Motor neuron (in vitro differentiated cells): ENCODE measurements around the gene RPL28. TPM values are rescaled to one million over a fixed set of nuclear protein-coding genes. Genes with fewer than 3 reads are reported as not detected.

Source experiments
- ATAC-seq, 8 experiments: fragments of 200-7000 bp; cut with Tn5 transposase; replicated peaks in 6 of 8; 2 replicates each; pipeline ENCODE4 v1.8.0; 2021; ENCODE audit warnings: mild to moderate bottlenecking in 8 of 8, moderate library complexity in 8 of 8
- H3K27ac ChIP-seq, 2 donors: fragments of 250-450 bp; sonication (Bioruptor Pico); 2 replicates each; pipeline ENCODE4 v1.9.0; 2021; ENCODE audit warnings: antibody characterized with exemption in 2 of 2, mild to moderate bottlenecking in 2 of 2, moderate library complexity in 1 of 2
- H3K4me1 ChIP-seq, 2 donors: fragments of 250-450 bp; sonication (Bioruptor Pico); replicated peaks in 1 of 2; 2 replicates each; pipeline ENCODE4 v1.6.1; 2021; ENCODE audit warnings: antibody characterized with exemption in 2 of 2, mild to moderate bottlenecking in 2 of 2, moderate library complexity in 1 of 2
- H3K4me3 ChIP-seq, 5 donors: fragments of 250-450 bp; sonication (Bioruptor Pico); 2 replicates each; pipeline ENCODE4 v1.9.0; 2021; ENCODE audit warnings: antibody characterized with exemption in 5 of 5, mild to moderate bottlenecking in 5 of 5, moderate library complexity in 4 of 5
- WGBS, 10 experiments: fragments of 450-650 bp; shearing (Covaris generic); methylation state at CpG; one replicate each; pipeline ENCODE4 v1.0.0; 2022; 5-methylcytosine and 5-hydroxymethylcytosine counted together
- in situ Hi-C, 9 experiments: fragments of 400-800 bp; cut with MboI; loops; one replicate each; pipeline ENCODE4 v1.15.0; 2021; ENCODE audit warnings: low sequenced_read_pairs in 9 of 9, low pct_unique_long_range_greater_than_20kb in 2 of 9; ENCODE audit not compliant: unreplicated experiment in 9 of 9
- total RNA-seq, 8 experiments: library from RNA; unstranded; fragments of 300-600 nt; gene quantifications; 2 replicates each; pipeline versions ENCODE4 v1.2.3 to v1.2.4, GENCODE V29; 2022

RPL28 gene
- total RNA-seq, 8 experiments from 2014 or later = 362 to 1,444 (median 673) TPM

DNA sequence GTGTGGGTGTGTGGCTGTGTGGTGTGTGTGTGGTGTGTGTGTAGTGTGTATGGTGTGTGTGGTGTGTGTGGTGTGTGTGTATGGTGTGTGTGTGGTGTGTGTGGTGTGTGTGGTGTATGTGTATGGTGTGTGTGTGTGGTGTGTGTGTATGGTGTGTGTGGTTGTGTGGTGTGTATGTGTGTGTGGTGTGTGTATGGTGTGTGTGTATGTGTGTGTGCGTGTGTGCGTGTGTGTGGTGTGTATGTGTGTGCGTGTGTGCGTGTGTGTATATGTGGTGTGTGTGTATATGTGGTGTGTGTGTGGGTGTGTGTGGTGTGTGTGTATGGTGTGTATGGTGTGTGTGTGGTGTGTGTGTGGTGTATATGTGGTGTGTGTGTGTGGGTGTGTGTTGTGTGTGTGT is 49.3 kb downstream of the RPL28 start:
- in situ Hi-C loops = loop anchor here in 1 of 9 experiments (25.0 kb wide), 1 partner anchor 298 kb away; the partner anchor contains the start of gene TNNT1
- WGBS, 10 experiments = 60 to 100% (median 80%) methylated on average over 1 to 3 of the region's 4 CpGs; no CpG with 5 or more reads in 7 of the 10 experiments
- Histone ChIP-seq H3K4me1 (peaks cover 0 to under 1% of the 10 kb centered on the region in 2 donors), H3K27ac (no peak overlapping the region), H3K4me3 (no peak overlapping the region)
- no peak for ATAC-seq

DNA sequence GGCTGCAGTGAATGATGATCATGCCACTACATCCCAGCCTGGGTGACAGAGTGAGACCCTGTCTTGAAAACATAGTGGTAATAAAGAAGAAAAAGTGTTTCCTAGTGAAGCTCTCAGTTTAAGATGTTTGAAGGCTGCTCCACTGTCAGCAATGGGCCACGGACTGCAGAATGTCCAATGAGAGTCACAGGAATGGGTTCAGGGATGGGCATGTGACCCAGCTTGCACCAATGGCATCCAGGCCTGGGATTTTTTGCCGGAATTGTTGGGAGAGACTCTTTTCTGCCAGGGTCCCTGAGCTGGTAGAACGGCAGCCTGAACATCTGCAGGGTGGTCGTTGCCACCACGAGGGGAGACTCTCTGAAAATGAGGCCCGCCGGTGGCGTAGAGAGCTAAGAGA is 51.1 kb downstream of the RPL28 start:
- H3K4me1 ChIP-seq = peaks cover 11 to 13% of the 10 kb centered on the region in 2 donors
- no peak overlapping the region for H3K4me3 ChIP-seq
- in situ Hi-C loops = loop anchor here in 1 of 9 experiments (25.0 kb wide), 1 partner anchor 300 kb away; the partner anchor contains the start of gene TNNT1
- H3K27ac ChIP-seq = no peak overlapping the region
- WGBS, 10 experiments = 17 to 81% (median 36%) methylated on average over 2 to 8 of the region's 8 CpGs; no CpG with 5 or more reads in 3 of the 10 experiments
- ATAC-seq = no peak

DNA sequence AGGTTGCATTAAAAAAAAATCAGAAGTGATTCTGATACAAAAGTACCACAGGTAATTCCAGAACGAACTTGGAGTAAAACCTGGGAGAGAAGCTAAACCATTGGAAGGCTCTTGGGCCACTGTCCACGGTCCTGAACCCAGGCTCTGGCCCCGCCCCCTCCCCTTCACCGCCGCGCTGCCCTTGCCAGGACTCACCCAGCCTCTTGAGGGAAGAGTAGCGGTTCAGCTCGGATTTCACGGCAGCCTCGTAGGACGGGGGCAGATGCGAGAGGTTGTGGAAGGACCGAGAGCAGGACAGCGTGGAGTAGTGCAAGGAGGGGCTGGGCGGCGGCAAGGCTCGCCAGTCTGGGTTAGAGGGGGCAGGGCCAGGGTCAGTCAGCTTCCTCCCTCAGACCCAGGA is 51.7 kb downstream of the RPL28 start:
- in situ Hi-C loops = loop anchor here in 1 of 9 experiments (25.0 kb wide), 1 partner anchor 300 kb away; the partner anchor contains the start of gene TNNT1

DNA sequence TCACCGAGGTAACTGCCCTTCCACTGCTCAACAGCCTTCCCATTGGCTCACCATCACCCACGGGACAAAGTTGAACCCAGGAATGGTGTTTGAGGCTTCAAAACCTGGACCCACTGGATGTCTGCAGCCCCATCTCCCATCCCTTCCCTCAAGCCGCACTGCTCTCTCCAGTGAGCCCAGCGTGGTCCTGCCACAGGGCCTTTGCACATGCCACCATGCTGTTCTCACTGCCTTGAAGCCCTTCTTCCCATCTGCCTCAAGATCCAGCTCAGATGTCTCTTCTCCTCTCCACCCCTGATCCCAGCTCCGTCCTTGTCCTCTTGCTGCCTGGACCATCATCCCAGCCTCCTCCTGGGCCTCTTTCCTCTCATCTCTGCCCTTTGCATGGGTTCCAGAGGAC is 53.3 kb downstream of the RPL28 start:
- WGBS, 10 experiments = 0 to 70% (median 42%) methylated on average over 1 to 4 of the region's 5 CpGs; no CpG with 5 or more reads in 5 of the 10 experiments
- H3K27ac ChIP-seq = no peak overlapping the region
- in situ Hi-C loops = loop anchor here in 1 of 9 experiments (25.0 kb wide), 1 partner anchor 302 kb away; the partner anchor contains the start of gene TNNT1
- no peak overlapping the region for H3K4me3 ChIP-seq
- H3K4me1 ChIP-seq = peaks cover 23 to 32% of the 10 kb centered on the region in 2 donors
- no peak for ATAC-seq

More for the DNA sequence above, 51.7 kb downstream of the RPL28 start:
- no peak overlapping the region for H3K4me3 ChIP-seq
- H3K4me1 ChIP-seq = peaks cover 17 to 19% of the 10 kb centered on the region in 2 donors
- peak; percentile 18 to 91 (median 49) for ATAC-seq
- H3K27ac ChIP-seq = no peak overlapping the region
- 3 to 7% (median 6%) methylated on average over 3 to 13 of the region's 17 CpGs; no CpG with 5 or more reads in 7 of the 10 experiments for WGBS, 10 experiments

DNA sequence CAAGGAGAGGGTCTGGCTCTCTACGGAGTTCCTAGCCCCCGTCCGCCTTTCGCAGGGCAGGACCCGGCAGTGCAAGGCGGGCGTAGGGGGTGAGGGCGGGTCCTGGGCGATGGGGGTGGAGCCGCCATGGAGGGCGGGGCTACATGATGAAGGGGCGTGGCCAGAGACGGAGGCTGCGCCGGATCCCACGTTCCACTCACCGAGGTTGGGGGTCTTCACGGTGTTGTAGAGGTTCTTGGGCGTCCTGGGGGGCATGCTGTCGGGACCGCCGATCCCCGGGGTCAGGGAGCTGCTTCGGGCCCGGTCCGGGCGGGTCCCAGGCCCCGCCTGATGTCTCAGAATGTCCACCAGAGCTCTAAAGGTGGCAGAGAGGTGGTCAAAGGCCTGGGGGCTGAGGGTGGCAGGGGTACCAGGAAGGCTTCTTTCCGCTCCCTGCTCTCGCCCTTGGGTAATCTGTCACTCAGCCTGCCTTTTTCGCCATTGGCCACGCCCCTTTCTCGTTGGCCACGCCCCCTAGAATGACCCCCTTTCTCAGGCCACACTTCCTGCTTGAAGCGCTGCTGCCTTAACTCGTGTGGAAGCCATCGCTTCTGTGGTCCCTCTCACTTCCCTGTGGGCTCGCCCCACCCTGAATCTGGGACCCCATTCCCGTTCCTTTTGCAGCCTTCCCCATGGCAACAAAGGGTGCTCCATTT is 54.8 kb downstream of the RPL28 start:
- 0 to 100% (median 5%) methylated on average over 1 to 10 of the region's 39 CpGs; no CpG with 5 or more reads in 5 of the 10 experiments for WGBS, 10 experiments
- Histone ChIP-seq H3K4me1 (peaks cover 33 to 41% of the 10 kb centered on the region in 2 donors), H3K27ac (no peak overlapping the region), H3K4me3 (peak overlapping the region in 4 of 5 donors; percentile 9 to 21 (median 16))
- in situ Hi-C loops = loop anchor here in 1 of 9 experiments (25.0 kb wide), 1 partner anchor 303 kb away; the partner anchor contains the start of gene TNNT1
- ATAC-seq = peak in 3 of 8 experiments; percentile 4 to 8 (median 5)

DNA sequence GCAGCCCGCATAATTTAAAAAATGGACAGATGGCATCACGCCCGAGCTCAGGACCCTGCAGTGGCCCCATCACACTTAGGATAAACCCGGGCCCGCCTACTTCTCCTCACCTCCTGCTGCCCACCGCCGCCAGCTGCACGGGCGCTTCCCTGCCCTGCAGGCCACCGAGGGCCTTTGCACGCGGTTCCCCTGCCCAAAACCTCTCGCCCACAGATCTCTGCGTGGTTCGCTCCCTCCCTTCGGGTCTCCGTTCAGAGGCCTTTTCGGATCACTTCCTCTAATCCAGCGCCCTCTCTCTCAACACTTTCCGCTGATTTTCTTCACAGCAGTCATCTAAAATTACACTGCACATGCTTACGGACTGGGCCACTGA is 55.6 kb downstream of the RPL28 start:
- 0 to 50% (median 20%) methylated on average over 1 to 13 of the region's 21 CpGs; no CpG with 5 or more reads in 2 of the 10 experiments for WGBS, 10 experiments
- no peak for ATAC-seq
- H3K4me3 ChIP-seq = no peak overlapping the region
- in situ Hi-C loops = loop anchor here in 1 of 9 experiments (25.0 kb wide), 1 partner anchor 304 kb away; the partner anchor contains the start of gene TNNT1
- H3K4me1 ChIP-seq = peaks cover 33 to 41% of the 10 kb centered on the region in 2 donors
- no peak overlapping the region for H3K27ac ChIP-seq

DNA sequence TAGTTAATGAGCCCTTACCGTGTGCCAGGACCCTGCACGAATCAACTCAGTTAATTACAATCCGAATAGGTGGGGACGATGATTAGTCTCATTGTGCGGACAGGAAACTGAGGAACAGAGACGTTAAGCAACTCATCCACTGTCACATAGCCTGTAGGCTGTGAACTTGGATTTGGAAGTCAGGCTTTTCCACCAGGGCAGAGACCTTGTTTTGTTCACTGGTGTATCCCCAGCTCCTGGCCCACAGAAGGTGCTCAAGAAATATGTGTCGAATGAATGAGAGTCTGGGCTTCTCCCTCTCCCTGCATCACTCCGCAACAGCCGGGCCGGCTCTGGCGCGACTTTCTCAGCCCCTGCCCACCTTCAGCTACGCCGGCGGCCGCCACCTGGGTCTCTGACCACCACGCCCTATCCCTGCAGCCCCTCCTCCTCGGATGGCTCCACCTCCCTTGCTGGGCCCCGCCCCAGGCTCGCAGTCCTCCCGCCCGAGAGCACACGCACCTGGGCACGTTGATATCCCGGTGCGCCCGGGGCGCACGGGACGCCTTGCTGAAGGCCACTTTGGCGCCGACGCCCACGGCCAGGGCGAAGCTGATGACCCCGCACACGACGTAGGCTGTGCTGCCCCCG is 56.1 kb downstream of the RPL28 start:
- Histone ChIP-seq H3K4me1 (peaks cover 33 to 41% of the 10 kb centered on the region in 2 donors), H3K27ac (no peak overlapping the region), H3K4me3 (peak overlapping the region in 4 of 5 donors; percentile 3 to 28 (median 21))
- in situ Hi-C loops = loop anchor here in 1 of 9 experiments (25.0 kb wide), 1 partner anchor 305 kb away; the partner anchor contains the start of gene TNNT1
- WGBS, 10 experiments = 0 to 30% (median 11%) methylated on average over 1 to 7 of the region's 39 CpGs
- peak in 6 of 8 experiments; percentile 6 to 19 (median 14) for ATAC-seq

DNA sequence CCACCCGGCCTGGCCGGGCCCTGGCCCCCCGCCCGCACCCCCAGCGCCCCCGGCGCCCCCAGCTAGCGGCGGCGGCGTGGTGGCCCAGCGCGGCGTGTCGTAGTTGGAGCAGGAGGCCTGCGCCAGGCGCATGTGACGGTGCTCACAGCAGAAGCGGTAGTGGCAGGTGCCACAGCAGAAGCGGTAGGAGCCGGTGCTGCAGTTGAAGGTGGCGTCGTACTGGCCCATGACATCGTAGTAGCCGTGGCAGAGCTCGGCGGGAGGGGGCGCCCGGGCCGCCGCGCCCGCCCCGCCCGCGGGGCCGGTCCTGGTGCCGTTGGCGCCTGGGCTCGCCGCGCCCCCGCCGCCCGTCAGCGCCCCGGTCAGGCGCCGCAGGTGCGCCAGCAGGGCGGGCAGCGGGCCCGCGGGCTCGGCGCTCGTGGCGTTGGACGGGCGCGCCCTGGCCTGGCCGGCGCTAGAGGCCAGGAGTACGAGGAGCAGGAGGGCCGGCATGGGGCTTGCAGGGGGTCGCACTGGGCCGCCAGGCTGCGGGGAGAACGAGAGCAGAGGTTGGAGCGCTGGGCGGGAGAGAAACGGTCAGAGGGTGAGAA is 56.7 kb downstream of the RPL28 start:
- WGBS, 10 experiments = 1% methylated on average over 12 of the region's 72 CpGs; no CpG with 5 or more reads in 9 of the 10 experiments
- H3K27ac ChIP-seq = no peak overlapping the region
- in situ Hi-C loops = loop anchor here in 1 of 9 experiments (25.0 kb wide), 1 partner anchor 305 kb away; the partner anchor contains the start of gene TNNT1
- peaks cover 33 to 41% of the 10 kb centered on the region in 2 donors for H3K4me1 ChIP-seq
- ATAC-seq = peak; percentile 17 to 60 (median 41)
- H3K4me3 ChIP-seq = peak overlapping the region in 4 of 5 donors; percentile 3 to 28 (median 21)

DNA sequence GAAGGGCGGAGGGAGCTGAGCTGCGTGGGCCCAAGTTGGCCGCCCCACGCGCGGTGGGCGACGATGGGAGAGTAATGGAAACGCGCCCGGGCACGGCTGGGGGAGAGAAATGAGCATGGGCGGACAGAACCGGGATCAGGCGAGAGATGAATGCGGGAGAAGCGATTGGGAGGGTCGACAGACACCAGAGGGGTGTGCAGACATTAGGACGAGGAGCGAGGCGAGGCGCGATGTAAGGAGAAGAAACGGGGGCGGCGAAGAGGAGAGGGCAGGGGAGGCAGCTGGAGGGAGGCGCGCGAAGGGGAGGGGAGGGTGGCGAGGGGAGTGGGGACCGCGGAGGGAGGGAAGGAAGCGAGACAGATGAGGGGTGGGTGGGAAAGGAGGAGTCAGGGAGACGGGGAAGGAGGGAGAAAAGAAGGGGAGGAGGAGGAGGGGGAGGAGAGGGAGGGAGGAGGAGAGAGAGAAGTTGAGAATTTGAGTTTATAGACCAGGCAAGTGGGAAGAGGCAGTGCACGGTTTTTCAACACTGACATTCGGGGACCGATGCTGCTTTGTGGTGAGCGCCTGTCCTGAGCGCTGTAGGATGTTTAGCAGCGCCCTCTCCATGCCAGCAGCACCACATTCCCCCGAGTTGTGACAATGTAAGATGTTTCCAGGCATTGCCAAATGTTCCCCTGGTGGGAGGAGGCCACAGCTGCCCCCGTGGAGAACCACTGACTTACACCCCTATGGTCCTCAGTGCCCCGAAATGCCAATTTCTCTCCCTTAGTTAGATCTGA is 57.5 kb downstream of the RPL28 start, which contains the start of gene SHISA7:
TSS of gene SHISA7 (minus strand) at position 256 of the 779 bp plus-strand sequence. CDS start 437 bp downstream, outside the sequence.
- peak within 1 kb of the TSS; percentile 7 to 28 (median 14) for H3K4me3 ChIP-seq
- WGBS, 10 experiments = 0 to 20% (median 2%) methylated on average over 1 to 8 of the region's 43 CpGs; no CpG with 5 or more reads in 3 of the 10 experiments
- peaks cover 33 to 41% of the 10 kb centered on the region in 2 donors for H3K4me1 ChIP-seq
- no peak within 1 kb of the TSS for H3K27ac ChIP-seq
- peak in 5 of 8 experiments; percentile 26 to 65 (median 62) for ATAC-seq
- in situ Hi-C loops = loop anchor here in 1 of 9 experiments (25.0 kb wide), 1 partner anchor 306 kb away; the partner anchor contains the start of gene TNNT1

DNA sequence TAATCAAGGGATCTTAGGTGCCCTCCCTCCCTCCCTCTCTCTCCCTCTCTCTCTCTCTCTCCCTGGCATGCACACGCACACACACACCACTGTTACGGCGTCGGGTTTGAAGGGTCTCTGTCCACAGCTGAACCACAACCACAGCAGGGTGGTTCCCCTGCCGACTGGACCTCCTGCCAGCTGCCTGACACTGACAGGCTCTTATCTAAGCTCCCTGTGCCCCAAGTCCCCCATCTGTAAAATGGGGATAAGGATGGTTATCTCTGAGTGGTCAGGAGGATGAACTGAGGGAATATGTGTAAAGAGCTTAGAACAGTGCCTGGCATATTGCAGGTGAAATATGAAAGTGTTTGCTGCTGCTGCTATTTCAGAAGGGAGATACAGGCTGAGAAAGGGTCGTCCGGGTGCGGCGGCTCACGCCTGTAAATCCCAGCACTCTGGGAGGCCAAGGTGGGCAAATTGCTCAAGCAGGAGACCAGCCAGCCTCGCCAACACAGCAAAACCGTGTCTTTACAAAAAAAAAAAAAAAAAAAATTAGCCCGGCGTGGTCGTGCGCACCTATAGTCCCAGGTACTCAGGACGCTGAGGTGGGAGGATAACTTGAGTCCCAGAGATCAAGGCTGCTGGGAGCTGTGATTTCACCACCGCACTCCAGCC is 58.2 kb downstream of the RPL28 start:
- H3K4me3 ChIP-seq = no peak overlapping the region
- peaks cover 33 to 41% of the 10 kb centered on the region in 2 donors for H3K4me1 ChIP-seq
- H3K27ac ChIP-seq = no peak overlapping the region
- 10 to 69% (median 42%) methylated on average over 2 to 7 of the region's 18 CpGs; no CpG with 5 or more reads in 4 of the 10 experiments for WGBS, 10 experiments
- in situ Hi-C loops = loop anchor here in 1 of 9 experiments (25.0 kb wide), 1 partner anchor 307 kb away; the partner anchor contains the start of gene TNNT1
- no peak for ATAC-seq

DNA sequence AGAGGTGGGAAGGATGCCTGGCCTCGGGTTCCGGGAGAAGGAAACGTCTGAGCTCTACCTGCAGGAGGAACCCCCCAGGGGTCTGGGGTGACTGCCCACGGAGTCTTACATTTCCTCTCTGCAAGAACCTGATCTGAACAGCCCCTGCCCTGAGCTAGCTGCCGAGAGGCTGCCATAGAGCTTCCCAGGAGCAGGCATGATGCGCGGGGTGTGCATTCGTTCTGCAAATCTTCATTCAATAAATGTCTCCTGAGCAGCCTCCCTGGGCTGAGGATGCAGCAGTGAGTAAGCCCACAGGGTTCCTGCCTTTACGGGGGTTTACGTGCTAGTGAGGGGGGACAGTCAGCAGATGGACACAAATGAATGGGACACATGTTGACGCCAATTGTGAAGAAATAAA is 58.9 kb downstream of the RPL28 start:
- H3K4me3 ChIP-seq = no peak overlapping the region
- in situ Hi-C loops = loop anchor here in 1 of 9 experiments (25.0 kb wide), 1 partner anchor 307 kb away; the partner anchor contains the start of gene TNNT1
- peaks cover 36 to 46% of the 10 kb centered on the region in 2 donors for H3K4me1 ChIP-seq
- 14 to 75% (median 55%) methylated on average over 1 to 9 of the region's 11 CpGs; no CpG with 5 or more reads in 4 of the 10 experiments for WGBS, 10 experiments
- ATAC-seq = no peak
- H3K27ac ChIP-seq = no peak overlapping the region
